Thoracic aorta (tissue), 2 donors: ENCODE measurements around the gene FAM193A. TPM values are rescaled to one million over a fixed set of nuclear protein-coding genes. Genes with fewer than 3 reads are reported as not detected.
"Not testable (repeated sequence)": the region's sequence is repeated elsewhere in the genome, so short reads cannot be mapped to it uniquely, and the experiment has no call there.

Experiments used
- ATAC-seq: fragments of 150-250 bp; one replicate; pipeline ENCODE4 v1.8.0; 2017; ENCODE audit warnings: low read depth; ENCODE audit not compliant: insufficient number of reproducible peaks, low FRiP score
- DNase-seq: peaks from one replicate; pipeline ENCODE4 v3.0.0-alpha.2; 2020; ENCODE audit warnings: low spot score
- H3K27ac ChIP-seq, 2 donors: fragments of 200-600 bp; sonication (generic); 1 replicate in 1 of 2; 2 replicates in 1 of 2; pipeline ENCODE4 v1.5.1; 2016; ENCODE audit warnings: mild to moderate bottlenecking in 2 of 2, moderate library complexity in 2 of 2
- H3K27me3 ChIP-seq: fragments of 200-600 bp; sonication (generic); replicated peaks from 2 replicates; pipeline ENCODE4 v1.6.0; 2016; ENCODE audit warnings: mild to moderate bottlenecking; ENCODE audit not compliant: insufficient read depth
- H3K36me3 ChIP-seq: fragments of 200-600 bp; sonication (generic); one replicate; pipeline ENCODE4 v1.5.1; 2016
- H3K4me1 ChIP-seq, 2 donors: fragments of 200-600 bp; sonication (generic); 1 replicate in 1 of 2; 2 replicates in 1 of 2; pipeline versions ENCODE4 v1.5.1 to v1.6.0; 2016; ENCODE audit warnings: low read depth in 2 of 2, mild to moderate bottlenecking in 1 of 2; ENCODE audit not compliant: control insufficient read depth in 1 of 2
- H3K4me3 ChIP-seq: fragments of 200-600 bp; sonication (generic); 2 replicates; pipeline ENCODE4 v1.5.1; 2016; ENCODE audit warnings: mild to moderate bottlenecking
- H3K9me3 ChIP-seq: fragments of 200-600 bp; sonication (generic); 2 replicates; pipeline ENCODE4 v1.5.1; 2016
- CTCF ChIP-seq: fragments of 200-600 bp; sonication (generic); IDR thresholded peaks from one replicate; pipeline ENCODE4 v1.5.1; 2019; ENCODE audit warnings: antibody characterized with exemption
- total RNA-seq, 2 donors: library from RNA; depleted of rRNA; stranded (reverse); fragments of >200 nt; gene quantifications; one replicate each; pipeline versions ENCODE4 v1.1.0 to v1.2.3, GENCODE V29; 2016

The FAM193A gene
- total RNA-seq, 2 donors from 2014 or later = 22.3 to 42.9 TPM

GRCh38 chr4:2762048-2762447 lies 225.6 kb downstream of the FAM193A start:
- Histone ChIP-seq H3K4me1 (peaks cover 0 to 4% of the 10 kb centered on the region in 2 donors), H3K36me3 (no peaks in the 10 kb centered on the region), H3K27ac (no peak overlapping the region), H3K4me3 (no peak overlapping the region), H3K27me3 (no peaks in the 10 kb centered on the region), H3K9me3 (no peaks in the 10 kb centered on the region)
- DNase-seq (no peak), ATAC-seq (no peak)
- no peak for TF ChIP-seq CTCF

- not testable (repeated sequence) for ATAC-seq, H3K27ac ChIP-seq, H3K4me1 ChIP-seq, H3K27me3 ChIP-seq, DNase-seq, H3K9me3 ChIP-seq, H3K4me3 ChIP-seq, H3K36me3 ChIP-seq
Measured at GRCh38 chr4:2762486-2763370, 226.3 kb downstream of the FAM193A start.

GRCh38 chr4:2763511-2763967 lies 227.1 kb downstream of the FAM193A start:
- Histone ChIP-seq H3K4me1 (peaks cover 0 to 4% of the 10 kb centered on the region in 2 donors), H3K9me3 (no peaks in the 10 kb centered on the region), H3K27ac (peak overlapping the region; percentile 67 to 82), H3K4me3 (peak overlapping the region; percentile 86), H3K36me3 (no peaks in the 10 kb centered on the region), H3K27me3 (no peaks in the 10 kb centered on the region)
- TF ChIP-seq CTCF = no peak
- no peak for DNase-seq
- no peak for ATAC-seq

- Histone ChIP-seq H3K4me3 (no peak overlapping the region), H3K4me1 (peaks cover 0 to 4% of the 10 kb centered on the region in 2 donors), H3K27ac (no peak overlapping the region), H3K27me3 (no peaks in the 10 kb centered on the region), H3K9me3 (no peaks in the 10 kb centered on the region), H3K36me3 (no peaks in the 10 kb centered on the region)
- TF ChIP-seq CTCF = no peak
- no peak for DNase-seq
- ATAC-seq = no peak
Measured at GRCh38 chr4:2765832-2766526, 229.5 kb downstream of the FAM193A start.

GRCh38 chr4:2767046-2767704 lies 230.7 kb downstream of the FAM193A start:
- no peak for TF ChIP-seq CTCF
- Histone ChIP-seq H3K27ac (no peak overlapping the region), H3K36me3 (no peaks in the 10 kb centered on the region), H3K9me3 (no peaks in the 10 kb centered on the region), H3K4me3 (no peak overlapping the region), H3K27me3 (no peaks in the 10 kb centered on the region), H3K4me1 (peaks cover 0 to 4% of the 10 kb centered on the region in 2 donors)
- ATAC-seq (no peak), DNase-seq (no peak)
